T-helper 1 cell treated with Interleukin-12 subunit alpha and Interleukin-12 subunit beta and Interleukin-4 antibody, amounts not matched to agents 30 ng/mL and 1 ng/mL, for 36 hours (primary cell): ENCODE results near the gene NPAS2. TPM values are rescaled to one million over a fixed set of nuclear protein-coding genes. Genes with fewer than 3 reads are reported as not detected.

Source experiments
- intact Hi-C: fragments of 100-400 bp; cut with micrococcal nuclease; formaldehyde crosslinking; loops from one replicate; pipeline ENCODE4 v1.15.1; 2024
- total RNA-seq: library from RNA; stranded (reverse); gene quantifications from 2 replicates; pipeline ENCODE4 v1.2.3, GENCODE V29; 2022

NPAS2 gene
- total RNA-seq, 1 donor from 2014 or later: 1.5 TPM

DNA sequence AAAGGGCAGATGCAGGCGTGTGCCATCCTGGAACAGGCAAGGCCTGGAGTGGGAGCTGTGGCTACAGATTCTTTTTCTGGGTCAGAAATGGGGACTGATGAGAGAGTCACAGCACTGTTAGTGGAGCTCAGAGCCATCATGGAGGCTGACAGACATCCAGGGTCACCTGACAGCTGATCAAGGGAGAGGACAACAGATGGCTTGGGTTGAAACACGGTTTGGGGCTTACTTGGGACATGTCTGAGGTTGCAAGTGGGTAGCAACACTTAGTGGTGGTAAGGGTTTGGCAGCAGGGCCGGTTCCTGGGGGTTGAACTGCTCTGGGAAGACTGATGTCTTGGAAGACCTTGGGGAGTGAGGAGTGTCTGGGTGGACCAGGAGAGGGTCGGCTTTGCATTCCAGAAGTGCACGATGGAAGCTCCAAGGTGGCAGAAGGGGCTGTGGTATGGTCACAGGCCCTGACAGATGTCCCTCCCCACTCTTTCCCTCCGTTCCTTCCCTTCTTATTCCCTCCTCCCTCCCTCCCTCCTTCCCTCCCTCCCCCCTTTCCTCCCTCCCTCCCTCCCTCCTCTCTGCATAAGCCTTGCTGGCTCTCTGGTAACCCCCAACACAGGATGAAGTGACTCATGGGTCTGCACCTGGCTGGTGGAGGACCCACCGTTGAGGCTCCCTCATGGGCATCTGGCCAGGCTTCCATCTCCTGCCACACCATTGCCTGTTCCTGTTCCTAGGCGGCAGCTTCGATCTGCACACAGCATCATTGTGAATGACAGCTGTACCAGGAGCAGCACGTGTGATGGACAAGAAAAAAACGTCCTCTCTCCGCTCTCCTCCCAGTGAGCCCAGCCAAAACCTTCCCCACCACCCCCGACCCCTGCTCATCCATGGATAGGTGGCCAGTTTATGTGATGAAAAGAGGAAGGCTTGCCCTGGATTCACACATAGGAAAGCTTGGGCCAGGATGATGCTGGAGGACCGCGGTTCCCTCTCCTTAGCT, 118.4 kb downstream of the NPAS2 start:
- intact Hi-C loops: no loop called here

DNA sequence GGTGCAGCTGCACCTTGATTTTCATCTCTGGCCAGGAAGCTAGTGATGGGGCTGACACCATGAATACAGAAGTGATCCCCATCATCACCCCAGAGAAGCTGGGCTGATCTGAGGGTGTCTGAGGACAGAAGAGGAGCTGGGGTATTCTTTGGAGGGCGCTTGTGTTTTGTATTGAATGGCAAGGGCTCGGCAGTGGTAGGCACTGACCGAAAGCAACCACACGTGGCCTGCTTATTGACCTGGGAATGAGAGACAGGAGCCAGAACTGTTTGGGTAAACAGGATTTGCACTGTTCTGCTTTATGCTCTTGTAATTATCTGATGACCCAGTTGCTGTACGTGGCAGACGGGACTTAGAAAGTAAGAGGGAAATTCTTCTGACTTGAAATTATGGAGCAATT, 119.5 kb downstream of the NPAS2 start:
- intact Hi-C loops: no loop called here

DNA sequence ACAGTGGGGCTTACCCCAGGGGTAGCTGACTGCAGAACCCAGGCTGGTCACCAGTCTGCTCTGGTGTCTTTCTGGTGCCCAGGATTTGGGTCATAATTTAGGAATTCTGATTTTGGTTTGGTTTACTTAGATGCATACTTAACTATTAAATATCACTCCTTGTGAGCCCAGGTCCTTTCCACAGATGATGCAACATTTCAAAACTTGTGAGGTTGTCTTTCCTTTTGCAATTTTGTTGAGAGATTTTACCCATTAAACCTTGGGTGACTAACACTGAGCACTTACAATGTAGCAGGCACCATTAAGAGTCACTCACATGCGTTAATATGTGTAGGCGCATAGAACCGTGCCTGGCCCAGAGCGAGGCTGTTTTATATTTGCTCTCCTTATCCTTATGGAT, 120.3 kb downstream of the NPAS2 start:
- intact Hi-C loops: no loop called here

DNA sequence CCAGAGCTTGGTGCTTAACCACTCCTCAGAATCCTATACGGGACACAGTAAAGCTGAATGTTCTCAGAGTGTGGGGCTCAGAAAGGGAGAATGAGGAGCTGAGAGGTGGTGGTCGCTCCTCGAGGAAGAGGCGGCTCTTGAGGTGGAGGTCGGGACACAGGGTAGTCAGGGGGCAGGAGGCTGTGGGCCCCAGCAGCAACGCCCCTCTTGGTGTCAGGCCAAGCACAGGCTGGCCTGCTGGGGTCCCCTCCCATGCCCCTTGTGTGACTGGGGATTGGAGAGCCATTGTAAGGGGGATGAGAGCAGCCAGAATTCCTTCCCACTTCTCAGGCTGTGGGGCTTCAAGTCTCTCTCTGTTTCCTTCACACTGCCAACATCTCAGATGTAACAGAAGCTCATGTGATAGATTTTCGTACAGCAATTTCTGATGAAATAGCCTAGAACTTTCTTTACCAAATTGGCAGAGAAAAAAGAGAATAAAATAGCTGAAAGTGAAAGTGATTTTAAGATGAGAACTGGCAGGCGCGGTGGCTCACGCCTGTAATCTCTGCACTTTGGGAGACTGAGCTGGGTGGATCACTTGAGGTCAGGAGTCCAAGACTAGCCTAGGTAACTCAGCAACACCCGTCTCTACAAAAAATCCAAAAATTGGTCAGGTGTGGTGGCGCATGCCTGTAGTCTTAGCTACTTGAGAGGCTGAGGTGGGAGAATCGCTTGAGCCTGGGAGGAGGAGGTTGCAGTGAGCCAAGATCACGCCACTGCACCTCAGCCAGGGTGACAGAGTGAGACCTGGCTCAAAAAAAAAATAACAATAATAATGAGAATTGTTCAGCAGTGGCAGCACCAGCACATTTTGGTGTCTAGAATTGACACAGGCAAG, 121.1 kb downstream of the NPAS2 start:
- intact Hi-C loops: no loop called here

DNA sequence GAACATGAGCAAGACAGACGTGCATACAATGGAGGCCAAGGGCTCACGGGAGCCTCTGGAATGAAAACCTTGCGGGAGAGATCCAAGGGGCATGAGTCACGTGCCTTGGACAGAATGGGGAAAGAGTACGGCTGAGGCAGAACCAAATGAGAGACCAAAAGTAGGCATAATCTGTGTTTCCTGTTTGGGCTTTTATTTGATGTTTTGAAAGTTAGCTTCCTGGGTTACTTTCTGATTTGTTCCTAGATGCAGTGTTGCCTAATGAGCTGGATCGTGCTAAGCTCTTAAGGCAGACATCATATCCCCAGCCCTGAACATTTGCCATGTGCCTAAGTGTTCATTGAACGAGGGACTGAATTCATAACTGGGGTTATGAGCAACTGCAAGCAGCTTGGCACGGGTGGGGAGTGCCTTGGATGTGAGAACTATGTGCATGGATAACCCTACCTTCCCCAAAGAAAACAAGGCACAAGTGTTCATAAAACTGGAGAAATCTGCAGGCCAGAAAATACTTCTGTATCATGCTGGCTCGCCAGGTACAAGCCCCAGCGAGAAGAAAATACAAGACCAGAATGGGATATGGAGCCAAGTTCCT, 121.8 kb downstream of the NPAS2 start:
- intact Hi-C loops: no loop called here

DNA sequence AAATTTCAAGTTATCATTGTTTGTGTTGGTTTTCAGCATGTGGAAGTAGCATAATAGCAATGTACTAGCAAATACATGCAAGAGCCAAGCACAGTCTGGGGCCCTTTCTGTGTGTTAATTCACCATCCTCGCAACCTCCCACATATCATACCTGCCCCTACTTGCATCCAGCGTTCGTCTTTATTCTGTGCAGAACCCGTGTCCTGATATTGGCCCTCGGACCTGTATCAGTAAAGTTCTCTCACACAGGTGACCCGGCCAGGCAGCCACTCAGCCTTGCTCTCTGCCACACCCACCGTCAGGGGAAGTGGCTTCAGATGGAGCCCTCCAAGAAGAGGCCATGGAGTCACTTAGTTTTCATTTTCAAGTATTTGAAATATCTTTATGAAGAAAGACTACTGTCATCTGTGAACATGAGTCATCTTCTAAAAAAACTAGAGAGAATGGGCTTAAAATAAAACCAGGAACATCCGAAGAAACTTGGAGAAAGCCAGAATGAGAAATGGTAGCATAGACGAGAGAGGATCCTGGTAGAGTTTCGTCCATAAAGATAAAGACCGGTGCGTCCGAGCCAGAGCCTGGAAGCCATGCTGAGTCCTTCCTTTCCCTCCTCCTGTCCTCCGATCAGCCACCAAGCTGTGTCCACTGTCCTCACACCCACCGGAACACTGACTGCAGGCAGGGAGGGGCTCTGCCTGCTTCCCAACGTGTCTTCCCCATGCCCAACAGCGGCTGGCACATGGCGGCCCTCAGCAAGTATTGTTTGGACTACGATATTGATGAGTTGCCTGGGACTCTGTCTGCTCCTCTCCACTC, 124.9 kb downstream of the NPAS2 start:
- intact Hi-C loops: no loop called here

DNA sequence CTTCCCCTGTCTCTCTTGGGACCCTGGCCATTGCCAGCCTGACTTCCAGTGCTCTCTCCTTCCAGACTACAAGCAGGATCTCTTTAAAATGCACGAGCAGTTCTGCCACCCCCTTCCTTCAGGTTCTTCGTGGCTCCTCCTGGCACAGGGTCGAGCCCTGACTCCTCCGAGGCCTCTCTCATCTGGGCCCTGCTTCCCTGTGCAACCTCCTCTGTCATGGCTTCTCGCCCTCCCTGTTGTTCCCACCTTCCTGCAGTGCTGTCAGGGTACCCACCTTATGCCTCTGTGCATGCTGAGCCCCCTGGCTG, 125.4 kb downstream of the NPAS2 start:
- intact Hi-C loops: no loop called here

DNA sequence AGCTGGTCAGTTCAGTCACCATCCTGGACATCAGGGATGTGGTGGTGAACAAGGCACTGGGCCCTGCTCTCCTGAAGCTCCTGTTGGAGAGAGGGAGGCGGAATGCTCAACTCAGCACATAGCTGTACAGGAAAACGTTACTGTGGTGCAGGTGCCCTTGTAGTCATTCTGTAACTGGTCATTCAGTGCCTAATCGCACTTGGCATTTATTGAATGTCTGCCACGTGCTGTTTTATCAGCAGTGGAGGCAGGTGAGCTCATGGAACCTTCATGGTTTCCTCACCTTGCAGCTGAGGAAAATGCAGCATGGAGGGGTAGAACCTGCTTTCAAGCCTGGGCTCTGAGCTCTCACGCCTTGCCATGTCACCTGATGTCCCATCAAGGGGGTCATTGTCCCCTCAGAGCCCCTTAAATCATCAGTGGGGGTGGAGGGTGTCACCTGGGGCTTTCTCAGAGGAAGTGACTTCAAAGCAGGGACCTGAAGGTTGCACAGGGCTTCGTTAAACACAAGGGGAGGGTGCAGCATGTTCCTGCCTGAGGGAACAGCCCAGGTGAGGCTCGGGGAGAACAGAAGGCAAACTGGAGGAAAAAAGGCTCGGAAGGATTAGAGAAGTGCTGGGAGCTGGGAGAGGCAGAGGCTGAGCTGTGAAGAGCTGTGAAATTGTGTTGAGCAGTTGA, 126.1 kb downstream of the NPAS2 start:
- intact Hi-C loops: no loop called here

DNA sequence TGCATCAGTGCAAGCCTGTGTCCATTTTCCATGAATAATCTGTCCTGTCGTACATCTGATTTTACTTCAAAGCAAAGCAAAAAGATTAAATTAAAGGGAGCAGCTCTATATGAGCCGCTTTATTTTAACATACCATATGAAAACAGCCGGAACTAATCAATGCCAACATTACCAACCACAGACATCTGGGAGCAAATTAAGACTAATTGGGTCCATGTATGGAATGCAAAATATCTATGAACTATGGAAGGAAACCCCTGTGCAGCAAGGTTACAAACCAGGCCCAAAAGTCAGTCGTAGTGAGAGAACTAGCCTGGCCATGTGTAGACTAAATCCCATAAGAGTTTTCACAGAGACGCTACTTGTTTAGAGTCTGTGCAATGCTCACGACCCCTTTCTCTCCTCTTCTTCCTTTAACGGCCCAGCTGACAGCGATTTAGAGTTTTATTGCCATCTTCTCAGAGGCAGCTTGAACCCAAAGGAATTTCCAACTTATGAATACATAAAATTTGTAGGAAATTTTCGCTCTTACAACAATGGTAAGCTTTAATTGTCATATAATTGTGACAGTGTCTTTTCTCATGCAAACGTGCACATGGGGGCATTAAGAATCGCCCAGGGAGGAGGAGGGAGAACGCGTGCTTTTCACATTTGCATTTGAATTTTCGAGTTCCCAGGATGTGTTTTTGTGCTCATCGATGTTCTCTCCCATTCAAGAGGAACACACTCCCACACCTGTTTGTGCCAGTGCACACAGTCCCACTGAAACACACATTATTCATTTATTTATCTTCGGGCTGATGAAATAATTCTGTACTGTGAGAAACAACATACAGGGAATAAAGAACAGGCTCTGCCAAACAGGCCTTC, 129.2 kb downstream of the NPAS2 start:
- intact Hi-C loops: no loop called here

DNA sequence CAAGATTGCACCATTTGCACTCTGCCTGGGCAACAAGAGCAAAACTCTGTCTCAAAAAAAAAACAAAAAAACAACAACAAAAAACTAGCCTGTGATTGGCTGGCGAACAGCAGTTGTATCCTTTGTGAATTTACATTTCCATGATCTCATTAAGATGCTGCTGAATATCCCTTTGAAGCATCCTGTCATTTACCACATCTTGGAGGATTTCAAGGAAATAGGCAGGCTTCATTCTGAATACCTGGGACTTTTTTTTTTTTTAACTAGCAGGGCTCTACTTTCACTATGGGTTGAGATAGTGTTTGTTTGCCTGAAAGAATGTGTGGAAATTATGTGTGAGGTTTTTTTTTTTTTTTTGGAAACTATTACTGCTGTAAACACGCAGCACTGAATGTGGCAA, 132.6 kb downstream of the NPAS2 start:
- intact Hi-C loops: no loop called here

DNA sequence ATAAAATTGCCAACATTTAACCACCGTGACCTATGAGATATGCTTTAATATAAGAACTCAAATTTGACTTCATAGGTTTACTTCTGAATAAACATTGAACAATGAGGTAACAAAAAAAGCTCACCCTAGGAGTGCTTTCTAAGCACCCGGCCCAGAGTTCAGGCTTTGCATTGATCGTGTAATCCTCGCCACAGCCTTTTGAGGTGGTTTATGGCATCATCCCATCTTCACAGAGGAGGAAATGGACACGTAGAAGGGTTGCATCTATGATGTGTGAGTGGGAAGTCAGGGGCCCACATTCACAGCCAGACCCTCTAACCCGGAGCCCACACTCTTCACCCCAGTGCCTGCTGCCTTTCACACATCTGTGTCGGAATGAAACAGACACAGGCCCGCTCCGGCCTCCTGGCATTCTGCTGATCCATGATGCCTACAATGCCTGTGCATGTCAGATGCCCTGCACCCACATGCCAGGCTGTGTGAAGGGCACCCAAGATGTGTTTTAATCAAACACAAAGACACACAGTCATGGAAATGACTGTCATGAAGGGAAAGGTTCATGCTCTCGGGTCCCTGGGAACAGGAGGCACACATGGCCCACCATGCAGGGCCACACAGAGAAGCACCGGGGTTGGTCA, 133.6 kb downstream of the NPAS2 start:
- intact Hi-C loops: no loop called here

DNA sequence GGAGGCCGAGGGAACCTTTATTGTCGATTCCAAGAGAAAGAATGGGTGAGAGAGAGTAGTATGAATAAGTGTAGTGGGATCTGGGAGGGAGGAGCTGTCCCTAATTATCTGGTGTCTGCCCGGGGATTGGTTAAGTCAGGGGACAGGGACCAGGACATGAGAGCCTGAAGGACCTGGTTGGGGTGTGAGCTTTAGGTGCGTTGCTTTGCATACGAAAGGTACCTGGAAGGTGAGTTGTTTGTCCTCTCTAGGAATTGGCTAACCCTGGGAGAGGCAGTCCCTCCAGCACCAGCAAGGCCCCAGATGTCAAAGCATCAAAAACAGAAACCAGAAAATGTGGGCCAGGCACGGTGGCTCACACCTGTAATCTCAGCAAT, 134.1 kb downstream of the NPAS2 start:
- intact Hi-C loops: no loop called here

DNA sequence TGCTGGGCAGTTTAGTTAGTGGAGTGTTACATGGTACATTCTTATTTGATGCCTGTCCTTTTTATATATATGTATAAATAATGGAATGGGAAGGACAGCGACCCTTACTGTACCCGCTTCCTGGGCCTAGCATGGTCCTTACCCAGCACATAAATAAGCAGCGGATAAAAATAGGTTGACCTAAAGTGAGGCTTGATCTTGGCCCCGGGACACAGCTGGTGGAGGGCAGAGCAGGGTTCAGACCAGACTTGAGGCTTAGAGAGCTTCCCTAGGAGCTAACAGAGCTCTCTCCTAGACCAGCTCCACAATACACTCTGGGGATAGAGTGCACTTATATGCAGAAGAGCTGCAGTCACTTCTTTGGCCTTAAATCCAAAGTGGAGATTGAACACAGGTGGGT, 135.3 kb downstream of the NPAS2 start:
- intact Hi-C loops: no loop called here

DNA sequence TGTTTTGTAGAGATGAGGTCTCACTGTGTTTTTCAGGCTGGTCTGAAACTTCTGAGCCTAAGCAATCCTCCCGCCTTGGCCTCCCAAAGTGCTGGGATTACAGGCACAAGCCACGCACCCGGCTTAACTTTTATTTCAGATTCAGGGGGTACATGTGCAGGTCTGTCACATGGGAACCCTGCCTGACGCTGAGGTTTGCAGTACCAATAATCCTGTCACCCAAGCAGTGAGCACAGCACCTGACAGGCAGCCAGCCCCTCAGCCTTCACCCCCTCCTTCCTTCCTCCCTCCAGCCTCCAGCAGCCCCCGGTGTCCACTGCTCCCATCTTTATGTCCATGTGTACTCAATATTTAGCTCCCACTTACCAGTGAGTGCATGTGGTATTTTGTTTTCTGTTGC, 136.1 kb downstream of the NPAS2 start:
- intact Hi-C loops: no loop called here

DNA sequence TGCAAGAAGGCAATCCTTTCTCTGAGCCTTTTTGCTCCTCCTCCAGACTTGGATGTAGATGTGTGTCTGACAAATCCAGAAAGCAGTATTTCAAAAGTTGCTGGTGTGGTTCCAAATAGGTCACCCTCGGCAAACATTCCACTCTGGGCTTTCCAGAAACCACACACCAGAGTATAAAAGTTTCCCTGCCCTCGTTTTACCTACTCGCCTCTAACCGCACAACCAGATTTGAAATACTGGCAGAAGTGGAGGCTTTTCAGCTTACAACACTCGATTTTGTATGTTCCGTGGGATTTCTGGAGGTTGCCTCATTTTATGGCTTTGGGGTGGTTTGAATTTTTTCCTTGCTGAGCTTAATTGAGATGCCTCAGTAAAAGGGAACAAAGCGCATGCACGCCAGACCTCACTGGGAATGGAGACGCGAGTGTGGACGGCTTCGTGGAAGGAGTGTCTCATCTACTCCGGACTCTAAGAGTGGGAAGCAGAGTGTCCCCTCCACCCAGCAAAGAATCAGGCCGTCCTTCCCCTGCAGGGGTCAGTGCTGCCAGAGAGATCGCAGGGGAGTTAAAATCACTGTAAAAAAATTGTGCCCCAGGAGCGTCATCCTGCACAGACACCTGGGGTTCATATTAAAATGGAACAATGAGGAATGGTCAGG, 138.2 kb downstream of the NPAS2 start:
- intact Hi-C loops: no loop called here

DNA sequence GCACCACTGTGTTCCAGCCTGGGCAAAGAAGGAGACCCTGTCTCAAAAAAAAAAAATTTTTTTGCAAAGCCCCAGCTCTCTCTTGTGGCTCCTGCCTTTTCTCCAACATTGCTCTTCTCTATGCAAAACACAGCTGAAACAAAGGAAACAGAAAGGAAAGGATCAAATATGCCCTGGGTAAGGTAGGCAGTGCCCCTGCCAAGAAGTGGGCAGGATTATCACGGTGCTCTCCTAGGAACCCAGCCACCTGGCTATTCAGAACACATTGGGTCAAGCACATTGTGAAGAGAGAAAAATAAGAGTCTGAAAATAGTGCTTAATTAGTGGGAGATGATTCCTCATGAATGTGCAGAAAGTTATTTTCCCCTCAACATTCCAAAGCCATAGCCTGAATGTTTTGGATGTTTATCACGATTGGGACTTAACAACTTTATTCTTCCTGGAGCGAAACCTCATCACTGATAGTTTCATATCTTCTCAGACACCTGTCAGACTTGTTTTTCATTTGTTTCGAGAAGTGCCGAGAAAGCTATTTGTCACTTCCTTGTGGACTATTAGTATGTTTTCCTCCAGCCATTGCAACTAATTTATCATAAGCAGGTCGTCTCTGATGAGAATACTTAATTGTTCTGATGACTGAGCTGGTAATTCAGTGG, 139.4 kb downstream of the NPAS2 start:
- intact Hi-C loops: no loop called here

DNA sequence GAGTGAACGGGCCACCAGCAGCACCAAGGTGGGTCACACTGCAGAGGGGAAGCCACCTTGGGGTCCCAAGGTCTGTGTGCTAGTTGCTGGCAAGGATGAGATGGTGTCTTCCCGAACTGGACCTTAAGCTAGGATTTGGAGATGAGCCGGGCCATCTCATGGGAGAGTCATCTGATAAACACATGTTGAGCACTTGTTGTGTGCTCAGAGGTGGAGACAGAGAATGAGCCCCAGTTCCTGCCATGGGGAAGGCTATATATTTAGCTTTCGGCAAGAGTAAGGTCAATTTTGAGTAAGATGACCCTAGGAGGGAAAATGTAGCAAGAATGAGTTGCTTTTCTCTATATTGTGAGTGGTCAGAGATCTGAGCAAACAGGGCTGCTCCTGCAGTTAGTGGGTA, 140.7 kb downstream of the NPAS2 start:
- intact Hi-C loops: no loop called here

DNA sequence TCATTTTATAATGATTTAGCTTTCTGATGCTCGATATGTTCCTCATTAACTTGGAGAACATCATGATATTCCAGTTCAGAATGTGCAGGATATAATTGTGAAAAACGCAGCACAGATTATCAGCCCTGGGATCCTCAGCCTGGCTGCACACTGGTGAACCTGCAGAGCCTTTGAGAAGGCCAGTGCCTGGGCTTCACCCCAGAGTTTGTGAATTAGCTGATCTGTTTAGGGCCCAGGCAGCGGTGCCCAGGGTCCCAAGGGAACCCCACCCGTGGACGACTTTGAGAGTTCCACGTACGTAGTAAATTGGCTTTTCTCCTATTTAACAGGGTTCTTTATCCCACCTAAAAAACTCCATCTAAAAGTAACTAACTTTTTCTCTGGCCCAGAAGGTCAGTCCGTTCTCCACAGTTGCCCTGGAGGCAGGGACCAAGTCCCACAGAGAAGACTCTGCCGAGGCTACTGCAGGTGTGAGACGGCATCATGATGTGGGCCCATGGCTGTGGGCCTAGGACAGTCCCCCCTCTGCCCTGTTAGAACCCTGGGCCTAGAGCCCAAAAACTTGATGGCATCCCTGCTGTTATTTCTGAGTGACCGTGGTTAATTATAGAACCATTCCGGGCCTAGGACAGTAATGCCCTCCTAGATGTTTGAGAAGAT, 142.6 kb downstream of the NPAS2 start:
- intact Hi-C loops: no loop called here
